Globus pallidus (tissue), 1 donor: ENCODE data around the gene LAMA3.
A peak's percentile ranks its signal among the peaks of the same experiment; 100 is the strongest.

ENCODE experiments used
- DNase-seq: peaks from one replicate; pipeline ENCODE4 v3.0.0-alpha.2; 2015; ENCODE audit warnings: low spot score

Gene LAMA3

DNA sequence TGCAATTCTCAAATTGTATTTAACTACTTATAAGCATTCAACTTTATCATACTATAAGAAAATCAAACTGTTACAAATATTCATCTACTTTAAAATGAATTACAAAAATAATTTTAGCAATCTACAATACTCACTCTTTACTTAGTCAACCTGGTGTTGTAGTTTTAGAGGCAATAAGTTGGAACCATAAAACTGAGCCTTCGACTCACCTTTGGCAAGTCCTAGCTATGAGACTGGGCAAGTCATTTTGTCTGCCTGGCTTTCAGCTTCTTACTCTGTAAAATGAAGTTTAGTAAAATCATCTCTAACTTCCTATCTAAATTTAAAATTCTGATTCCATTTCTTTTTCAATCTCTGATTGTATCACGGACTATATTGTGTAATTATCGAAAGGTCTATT, 161.0 kb downstream of the LAMA3 start:
- DNase-seq = no peak

DNA sequence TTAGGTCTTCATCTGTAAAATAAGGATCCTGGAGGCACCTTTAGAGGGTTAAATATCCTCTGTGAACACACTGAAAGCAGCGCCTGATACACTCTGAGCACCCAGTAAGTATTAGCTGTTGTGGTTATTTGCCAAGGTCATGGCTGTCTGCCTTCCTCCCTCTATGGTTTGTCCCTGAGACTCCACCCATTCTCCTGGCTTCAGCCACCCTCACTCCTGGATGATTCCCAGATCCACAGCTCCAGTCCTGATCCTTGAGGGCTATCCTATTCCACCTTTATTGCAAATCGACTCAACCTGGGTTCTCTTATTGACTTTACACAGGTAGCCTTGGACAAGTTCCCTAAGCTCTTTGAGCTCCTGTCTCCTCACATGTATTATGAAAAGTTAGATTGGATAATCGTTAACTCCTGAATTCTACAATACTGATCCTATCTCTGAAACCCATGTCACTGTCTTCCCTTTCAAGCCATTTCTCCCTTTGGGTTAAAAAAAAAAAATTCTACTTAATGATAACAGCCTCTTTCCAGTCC, 162.3 kb downstream of the LAMA3 start:
- DNase-seq = no peak

DNA sequence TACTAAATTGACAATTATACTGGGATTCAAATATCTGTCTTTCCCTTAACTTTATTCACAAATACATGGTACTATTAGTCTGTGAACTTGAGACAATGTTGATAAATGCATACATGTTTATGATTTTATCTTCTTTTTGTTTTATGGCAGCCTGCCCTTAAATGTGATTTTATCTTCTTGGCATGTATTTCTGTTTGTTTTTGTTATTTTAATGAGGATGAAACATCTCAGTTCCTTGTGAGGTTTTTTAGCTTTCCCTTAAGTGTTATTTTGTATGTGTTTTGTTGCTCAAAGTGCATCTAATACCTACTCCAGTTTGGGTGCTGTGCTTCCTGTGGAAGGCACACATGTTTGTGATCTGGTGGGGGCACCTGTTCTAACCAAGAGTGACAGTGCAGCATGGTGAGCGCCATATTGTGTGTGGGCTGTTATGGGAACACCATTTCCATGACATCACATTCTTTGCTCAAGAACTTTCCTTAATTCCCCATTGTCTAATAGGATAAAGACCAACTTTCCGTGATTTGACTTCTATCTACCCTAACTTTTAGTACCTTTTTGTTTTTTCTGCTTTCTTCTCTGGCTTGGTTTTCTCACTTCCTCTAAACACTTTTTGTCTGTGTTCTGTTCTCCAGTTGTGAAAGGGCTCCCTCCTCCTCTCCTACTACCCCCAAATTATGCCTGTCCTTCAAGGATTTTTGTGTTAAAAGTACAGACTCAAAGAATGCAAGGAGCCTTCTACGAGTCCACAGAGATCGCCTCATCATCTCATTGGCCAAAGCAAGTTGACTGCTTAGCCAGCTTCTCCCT, 163.2 kb downstream of the LAMA3 start:
- DNase-seq = no peak

DNA sequence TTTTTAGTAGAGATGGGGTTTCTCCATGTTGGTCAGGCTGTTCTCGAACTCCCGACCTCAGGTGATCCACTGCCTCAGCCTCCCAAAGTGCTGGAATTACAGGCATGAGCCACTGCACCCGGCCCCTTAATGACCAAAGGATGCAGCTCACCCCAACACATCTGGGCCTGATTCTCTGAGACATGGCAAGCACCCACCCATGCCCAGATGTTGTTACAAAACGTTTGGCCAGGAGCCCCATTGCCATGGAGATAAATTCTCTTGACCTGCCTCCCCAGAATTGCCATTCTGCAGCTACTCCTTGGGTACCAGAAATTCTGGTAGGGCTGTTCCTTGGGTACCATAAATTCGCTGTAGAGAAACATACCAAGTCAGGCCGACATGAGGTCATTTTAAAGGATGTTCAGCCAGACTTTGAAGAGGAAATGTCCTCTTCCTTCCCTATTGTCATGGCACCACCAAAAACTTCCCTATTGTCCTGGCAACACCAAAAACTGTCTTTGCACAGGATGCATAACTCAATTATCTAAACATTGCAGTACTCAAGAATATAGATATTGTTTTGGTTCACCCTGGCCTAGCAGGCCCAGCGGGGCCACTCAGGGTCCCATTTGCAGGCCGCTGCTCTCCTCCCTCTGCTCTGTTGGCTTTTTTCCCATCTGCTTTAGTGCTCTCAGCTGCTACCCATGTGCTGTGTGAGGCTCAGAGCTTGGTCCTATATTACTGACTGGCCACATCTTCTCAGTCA, 164.4 kb downstream of the LAMA3 start:
- no peak for DNase-seq

DNA sequence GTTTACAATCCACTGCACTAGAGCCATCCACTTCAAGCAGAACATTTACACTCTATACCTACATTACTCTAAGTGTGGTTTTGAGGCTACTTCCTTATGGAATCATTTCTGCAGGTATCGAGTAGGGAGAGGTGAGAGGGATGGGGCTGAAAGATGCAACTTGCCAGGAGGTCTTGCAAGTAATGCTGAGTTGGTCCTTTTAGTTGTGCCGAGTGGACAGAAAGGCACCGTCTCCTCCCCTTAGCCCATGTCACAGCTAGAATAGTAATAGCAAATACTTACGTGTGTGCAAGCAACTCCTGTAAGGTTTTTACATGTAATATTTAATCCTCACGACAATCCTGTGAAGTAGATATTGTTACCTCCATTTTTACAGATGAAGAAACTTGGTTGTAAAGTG, 166.5 kb downstream of the LAMA3 start:
- no peak for DNase-seq

- DNase-seq = no peak
Observed at GRCh38 chr18:23856466-23857163, 167.4 kb downstream of the LAMA3 start.

GRCh38 chr18:23857164-23857552, 167.9 kb downstream of the LAMA3 start:
- DNase-seq = no peak

DNA sequence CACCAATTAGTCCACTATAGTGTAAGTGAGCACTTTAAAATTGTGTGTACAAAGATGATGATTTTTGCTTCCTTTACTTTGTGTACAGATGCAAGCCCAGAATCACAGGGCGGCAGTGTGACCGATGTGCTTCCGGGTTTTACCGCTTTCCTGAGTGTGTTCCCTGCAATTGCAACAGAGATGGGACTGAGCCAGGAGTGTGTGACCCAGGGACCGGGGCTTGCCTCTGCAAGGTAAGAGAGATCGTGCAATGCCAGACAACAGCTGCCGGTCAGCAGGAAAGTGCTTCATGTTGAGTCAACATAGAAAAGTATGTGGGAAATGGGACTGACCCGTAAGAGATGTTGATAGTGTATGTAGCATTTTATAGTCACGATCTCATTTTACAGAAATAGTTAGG, 168.5 kb downstream of the LAMA3 start:
- no peak for DNase-seq

GRCh38 chr18:23859466-23860336, 170.4 kb downstream of the LAMA3 start:
- no peak for DNase-seq

- DNase-seq = no peak
Observed at GRCh38 chr18:23861326-23861725, 172.1 kb downstream of the LAMA3 start.

GRCh38 chr18:23861805-23862470, 172.7 kb downstream of the LAMA3 start:
- peak; percentile 7 for DNase-seq

- no peak for DNase-seq
Observed at GRCh38 chr18:23864624-23865023, 175.4 kb downstream of the LAMA3 start.

DNA sequence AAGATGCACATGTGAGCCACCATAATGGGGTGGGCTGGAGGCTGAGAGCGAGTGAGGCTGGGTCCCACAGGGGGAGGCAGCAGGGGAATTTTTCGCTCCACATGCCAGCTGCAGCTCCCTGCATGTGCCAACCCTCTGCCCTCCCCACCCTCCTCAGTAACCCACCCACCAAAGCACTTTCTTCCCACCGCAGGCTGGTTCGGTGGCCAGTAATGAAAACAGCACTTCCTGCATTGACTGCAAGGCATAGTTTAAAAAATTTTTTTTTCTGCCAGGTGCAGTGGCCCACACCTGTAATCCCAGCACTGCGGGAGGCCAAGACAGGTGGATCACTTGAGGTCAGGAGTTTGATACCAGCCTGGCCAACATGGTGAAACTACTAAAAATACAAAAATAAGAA, 177.8 kb downstream of the LAMA3 start:
- DNase-seq = no peak

DNA sequence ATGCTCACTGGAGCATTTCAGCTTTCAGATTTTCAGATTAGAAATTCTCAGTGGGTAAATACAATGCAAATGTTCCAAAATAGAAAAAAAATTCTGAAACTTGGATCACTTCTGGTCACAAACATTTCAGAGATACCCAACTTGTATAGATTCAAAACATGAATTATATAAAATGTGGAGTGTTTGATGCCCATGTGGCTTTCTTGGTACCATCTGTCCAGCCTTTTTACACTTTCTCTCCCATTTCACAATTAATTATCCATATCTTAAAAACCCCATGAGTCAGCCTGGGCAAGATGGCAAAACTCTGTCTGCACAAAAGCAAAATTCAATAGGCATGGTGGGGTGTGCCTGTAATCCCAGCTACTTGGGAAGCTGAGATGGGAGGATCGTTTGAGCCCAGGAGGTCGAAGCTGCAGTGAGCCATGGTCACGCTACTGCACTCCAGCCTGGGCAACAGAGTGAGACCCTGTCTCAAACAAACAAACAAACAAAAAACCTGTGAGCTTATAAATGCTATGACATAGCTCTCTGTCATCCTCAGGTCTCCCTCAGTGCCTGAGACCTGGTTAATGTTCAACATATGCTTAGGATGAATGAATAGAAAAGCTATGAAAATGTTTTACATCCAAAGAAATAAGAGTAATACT, 179.0 kb downstream of the LAMA3 start:
- no peak for DNase-seq

DNA sequence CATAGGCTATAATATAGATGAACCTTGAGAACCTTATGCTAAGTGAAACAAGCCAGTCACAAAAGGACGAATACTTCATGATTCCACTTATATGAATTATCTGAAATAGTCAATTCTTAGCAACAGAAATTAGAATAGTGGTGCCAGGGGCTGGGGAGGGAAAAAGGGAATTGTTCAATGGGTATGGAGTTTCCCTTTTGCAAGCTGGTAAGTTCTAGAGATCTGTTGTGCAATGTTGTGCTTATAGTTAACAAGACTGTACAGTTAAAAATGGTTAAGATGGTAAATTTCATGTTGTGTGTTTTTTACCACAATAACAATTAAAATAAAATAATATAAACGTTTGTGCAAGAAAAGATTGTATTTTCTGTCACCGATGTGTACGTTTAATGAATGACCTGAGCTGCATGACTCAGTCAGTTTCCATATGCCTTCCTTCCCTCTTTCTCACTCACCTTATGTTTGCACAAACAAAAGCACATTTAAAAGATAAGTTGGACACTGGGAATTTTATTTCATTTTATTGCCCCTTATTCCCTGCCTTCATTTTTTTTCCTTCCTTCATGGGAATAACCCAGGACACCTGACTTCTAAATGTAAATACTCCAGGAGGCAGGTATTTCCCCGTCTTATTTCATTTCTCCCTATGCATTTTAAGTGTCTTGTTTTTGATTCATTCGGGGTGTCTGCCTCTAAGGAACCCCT, 181.6 kb downstream of the LAMA3 start:
- no peak for DNase-seq

DNA sequence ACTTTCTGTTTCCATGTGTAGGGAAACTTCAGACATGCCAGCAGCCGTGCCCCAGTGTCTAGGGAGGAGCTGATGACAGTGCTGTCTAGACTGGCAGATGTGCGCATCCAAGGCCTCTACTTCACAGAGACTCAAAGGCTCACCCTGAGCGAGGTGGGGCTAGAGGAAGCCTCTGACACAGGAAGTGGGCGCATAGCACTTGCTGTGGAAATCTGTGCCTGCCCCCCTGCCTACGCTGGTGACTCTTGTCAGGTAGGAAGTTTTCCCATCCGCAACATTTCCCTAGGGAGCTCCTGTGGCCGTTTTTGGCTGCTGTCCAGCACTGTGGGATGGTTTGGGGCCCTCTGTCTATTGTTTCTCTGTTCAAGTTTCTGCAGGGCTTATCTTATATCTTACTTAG, 182.2 kb downstream of the LAMA3 start:
- no peak for DNase-seq

- DNase-seq = no peak
Observed at GRCh38 chr18:23872701-23873550, 183.7 kb downstream of the LAMA3 start.

DNA sequence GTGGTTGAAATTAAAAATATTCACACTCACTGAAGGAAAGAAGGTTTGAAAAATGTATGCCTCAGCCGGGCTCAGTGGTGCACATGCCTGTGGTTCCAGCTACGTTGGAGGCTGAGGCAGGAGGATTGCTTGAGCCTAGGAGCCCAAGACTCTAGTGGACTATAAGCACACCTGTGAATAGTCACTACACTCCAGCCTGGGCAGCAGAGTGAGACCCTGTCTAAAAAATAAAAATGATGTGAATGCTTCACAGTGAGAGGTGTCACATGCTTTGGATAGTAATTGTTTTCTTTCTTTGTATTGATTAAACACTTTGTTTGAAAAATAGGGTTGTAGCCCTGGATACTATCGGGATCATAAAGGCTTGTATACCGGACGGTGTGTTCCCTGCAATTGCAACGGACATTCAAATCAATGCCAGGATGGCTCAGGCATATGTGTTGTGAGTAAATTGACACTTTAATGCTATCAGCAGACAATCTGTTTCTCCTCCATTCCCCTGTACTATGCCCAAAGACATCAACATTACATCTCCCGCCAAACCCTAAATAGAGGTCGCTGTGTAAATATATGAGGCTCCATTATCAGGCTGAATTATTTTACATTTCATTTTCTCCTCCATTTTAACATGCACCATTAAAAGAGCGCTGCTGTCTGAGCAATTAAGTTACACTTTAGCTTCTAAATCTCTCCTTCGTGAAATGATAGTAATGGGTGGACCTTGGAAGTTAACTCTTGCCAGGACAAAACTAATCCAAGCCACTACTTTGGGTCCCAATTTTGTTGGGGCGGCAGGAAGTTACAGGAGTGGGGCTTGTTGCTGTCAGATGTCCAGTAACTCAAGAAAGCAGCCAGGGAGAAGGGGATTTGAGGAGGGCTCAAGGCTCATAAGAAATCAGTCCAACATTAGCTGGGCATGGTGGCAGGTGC, 187.0 kb downstream of the LAMA3 start:
- DNase-seq = no peak
